Keratinocyte (primary cell): Measurements from ENCODE around the gene SMG6.

Source experiments
- CTCF ChIP-seq, 3 experiments: IDR thresholded peaks in 1 of 3; conservative IDR thresholded peaks in 1 of 3; optimal IDR thresholded peaks in 1 of 3; 2 replicates in 2 of 3; 3 replicates in 1 of 3; pipeline versions ENCODE3 to v1.5.1; 2011; ENCODE audit warnings: low read length in 3 of 3, mild to moderate bottlenecking in 3 of 3, moderate library complexity in 2 of 3, control low read depth in 1 of 3, inconsistent platforms in 1 of 3; ENCODE audit not compliant: insufficient read depth in 2 of 3; ENCODE audit errors: extremely low read depth in 1 of 3
- EZH2 ChIP-seq: IDR thresholded peaks from one replicate; pipeline ENCODE4 v1.6.1; 2012; ENCODE audit warnings: inconsistent platforms, mild to moderate bottlenecking, low read length, moderate library complexity

- no peak for TF ChIP-seq EZH2
- TF ChIP-seq CTCF (optimal IDR thresholded peaks at IDR 0.05 in 1 of 3, IDR thresholded peaks at IDR 0.05 in 1 of 3, conservative IDR thresholded peaks at IDR 0.05 in 1 of 3; ENCODE audit: extremely low read depth in 1 of 3, insufficient read depth in 2 of 3, low read length in 3 of 3) = no peak
Observed at GRCh38 chr17:2181897-2182448, 121.6 kb downstream of the SMG6 start.
